Measurements from ENCODE around the gene MFSD12. TPM values are rescaled to one million over a fixed set of nuclear protein-coding genes. Genes with fewer than 3 reads are reported as not detected.

Gene MFSD12
- polyA plus RNA-seq, 3 donors, result 47.9 to 150 (median 55.5) TPM

- no peak overlapping the region for H3K4me3 Mint-ChIP-seq
- no peak for TF ChIP-seq CTCF (IDR thresholded peaks at IDR 0.05)
- 89% methylated on average over 13 of the region's 15 CpGs for WGBS (ENCODE audit: insufficient coverage)
Measured at GRCh38 chr19:3516675-3517207, 40.6 kb downstream of the MFSD12 start.

GRCh38 chr19:3515891-3516422 lies 41.4 kb downstream of the MFSD12 start:
- Histone ChIP-seq H3K4me2 (replicated peaks; ENCODE audit: extremely low read depth, low read length, poor library complexity, severe bottlenecking) (no peak overlapping the region), H3K36me3 (replicated peaks in 1 of 2; ENCODE audit: control insufficient read depth in 1 of 2, insufficient read depth in 2 of 2, low read length in 2 of 2) (peaks cover 33 to 50% of the 10 kb centered on the region in 2 donors), H4K20me1 (ENCODE audit: insufficient read depth, low read length) (peaks cover 100% of the 10 kb centered on the region)

More at GRCh38 chr19:3516675-3517207, 40.6 kb downstream of the MFSD12 start:
- no peaks in the 10 kb centered on the region for H3K4me1 ChIP-seq (ENCODE audit: control insufficient read depth in 1 of 2, insufficient read depth in 2 of 2, low read length in 2 of 2)
- peaks cover 100% of the 10 kb centered on the region for H4K20me1 ChIP-seq (ENCODE audit: insufficient read depth, low read length)
- H2AFZ ChIP-seq (ENCODE audit: insufficient read depth, low read depth, low read length, poor library complexity, severe bottlenecking), result no peak overlapping the region
- Mint-ChIP-seq H3K9me3 (no peaks in the 10 kb centered on the region), H3K36me3 (peaks cover 19 to 55% of the 10 kb centered on the region in 2 donors), H3K4me1 (peaks cover 2% of the 10 kb centered on the region), H3K27ac (peak overlapping the region in 4 of 7 donors; percentile 19 to 57 (median 27)), H3K27me3 (ENCODE audit: low read depth in 3 of 3) (no peaks in the 10 kb centered on the region)
- peaks cover 26 to 47% of the 10 kb centered on the region in 2 donors for H3K36me3 ChIP-seq (replicated peaks in 1 of 2; ENCODE audit: control insufficient read depth in 1 of 2, insufficient read depth in 2 of 2, low read length in 2 of 2)
- H3K27me3 ChIP-seq (ENCODE audit: control insufficient read depth in 2 of 2, insufficient read depth in 2 of 2, low read length in 2 of 2), result no peaks in the 10 kb centered on the region
- no peak overlapping the region for H3K4me2 ChIP-seq (replicated peaks; ENCODE audit: extremely low read depth, low read length, poor library complexity, severe bottlenecking)
- no peak overlapping the region for H3K27ac ChIP-seq (ENCODE audit: low read depth in 1 of 2, low read length in 2 of 2)
- H3K79me2 ChIP-seq (ENCODE audit: insufficient read depth, low read length), result peaks cover 100% of the 10 kb centered on the region
- H3K9ac ChIP-seq (ENCODE audit: insufficient read depth, low read length, poor library complexity, severe bottlenecking), result no peak overlapping the region
- DNase-seq, result no peak
- intact Hi-C loops (cut with micrococcal nuclease), result no loop called here
- H3K4me3 ChIP-seq (replicated peaks in 1 of 3; ENCODE audit: low read depth in 2 of 3, low read length in 3 of 3), result no peak overlapping the region
- H3K9me3 ChIP-seq (replicated peaks in 1 of 2; ENCODE audit: control insufficient read depth in 1 of 2, insufficient read depth in 1 of 2, low read length in 2 of 2), result no peaks in the 10 kb centered on the region

More at GRCh38 chr19:3515891-3516422, 41.4 kb downstream of the MFSD12 start:
- Histone ChIP-seq H3K4me1 (ENCODE audit: control insufficient read depth in 1 of 2, insufficient read depth in 2 of 2, low read length in 2 of 2) (no peaks in the 10 kb centered on the region), H3K9ac (ENCODE audit: insufficient read depth, low read length, poor library complexity, severe bottlenecking) (no peak overlapping the region), H2AFZ (ENCODE audit: insufficient read depth, low read depth, low read length, poor library complexity, severe bottlenecking) (no peak overlapping the region), H3K4me3 (replicated peaks in 1 of 3; ENCODE audit: low read depth in 2 of 3, low read length in 3 of 3) (no peak overlapping the region), H3K9me3 (replicated peaks in 1 of 2; ENCODE audit: control insufficient read depth in 1 of 2, insufficient read depth in 1 of 2, low read length in 2 of 2) (no peaks in the 10 kb centered on the region), H3K79me2 (ENCODE audit: insufficient read depth, low read length) (peaks cover 100% of the 10 kb centered on the region), H3K27me3 (ENCODE audit: control insufficient read depth in 2 of 2, insufficient read depth in 2 of 2, low read length in 2 of 2) (no peaks in the 10 kb centered on the region), H3K27ac (ENCODE audit: low read depth in 1 of 2, low read length in 2 of 2) (no peak overlapping the region)
- Mint-ChIP-seq H3K4me1 (peaks cover 2% of the 10 kb centered on the region), H3K4me3 (no peak overlapping the region), H3K27me3 (ENCODE audit: low read depth in 3 of 3) (no peaks in the 10 kb centered on the region), H3K27ac (peak overlapping the region in 1 of 7 donors; percentile 22), H3K9me3 (no peaks in the 10 kb centered on the region), H3K36me3 (peaks cover 19 to 53% of the 10 kb centered on the region in 2 donors)
- no peak for DNase-seq
- intact Hi-C loops (cut with micrococcal nuclease), result no loop called here
- 92% methylated on average over 13 of the region's 15 CpGs for WGBS (ENCODE audit: insufficient coverage)
- TF ChIP-seq CTCF (IDR thresholded peaks at IDR 0.05), result no peak
